Lung (tissue), 12 donors: ENCODE results near the gene VAPA. TPM values are rescaled to one million over a fixed set of nuclear protein-coding genes. Genes with fewer than 3 reads are reported as not detected.

Experiments
- ATAC-seq: fragments of 200-7000 bp; cut with Tn5 transposase; one replicate; pipeline ENCODE4 v1.9.1; 2020; ENCODE audit warnings: moderate number of reproducible peaks; ENCODE audit not compliant: insufficient read depth, low FRiP score
- DNase-seq, 3 donors: peaks; one replicate each; pipeline ENCODE4 v3.0.0-alpha.2; 2013 to 2017
- H3K27ac ChIP-seq, 2 donors: one replicate each; pipeline ENCODE4 v1.5.1; 2013; ENCODE audit warnings: mild to moderate bottlenecking in 2 of 2, moderate library complexity in 2 of 2, control low read depth in 1 of 2, inconsistent platforms in 1 of 2, low read depth in 1 of 2, low read length in 1 of 2
- H3K27me3 ChIP-seq, 3 donors: one replicate each; pipeline ENCODE4 v1.5.1; 2013; ENCODE audit warnings: low read length in 2 of 3; ENCODE audit not compliant: control insufficient read depth in 3 of 3, insufficient read depth in 3 of 3
- H3K36me3 ChIP-seq, 4 donors: one replicate each; pipeline ENCODE4 v1.5.1; 2013; ENCODE audit warnings: low read length in 4 of 4, mild to moderate bottlenecking in 1 of 4, moderate library complexity in 1 of 4; ENCODE audit not compliant: control insufficient read depth in 4 of 4, insufficient read depth in 4 of 4
- H3K4me1 ChIP-seq, 5 donors: one replicate each; pipeline ENCODE4 v1.5.1; 2013; ENCODE audit warnings: low read length in 5 of 5, mild to moderate bottlenecking in 2 of 5, moderate library complexity in 1 of 5; ENCODE audit not compliant: control insufficient read depth in 5 of 5, insufficient read depth in 5 of 5
- H3K4me3 ChIP-seq: one replicate; pipeline ENCODE4 v1.5.1; 2013; ENCODE audit warnings: mild to moderate bottlenecking, control low read depth, moderate library complexity
- H3K9ac ChIP-seq, 2 donors: one replicate each; pipeline ENCODE4 v1.5.1; 2013; ENCODE audit warnings: low read length in 2 of 2, control low read depth in 1 of 2; ENCODE audit not compliant: insufficient read depth in 1 of 2
- H3K9me3 ChIP-seq, 4 donors: one replicate each; pipeline ENCODE4 v1.5.1; 2013; ENCODE audit warnings: low read length in 3 of 4, mild to moderate bottlenecking in 1 of 4, moderate library complexity in 1 of 4; ENCODE audit not compliant: control insufficient read depth in 4 of 4, insufficient read depth in 3 of 4
- WGBS, 2 donors: extraction: QIAGEN DNeasy Blood & Tissue Kit; methylation state at CpG; one replicate each; pipeline ENCODE4 v1.1.7; 2013; 5-methylcytosine and 5-hydroxymethylcytosine counted together
- polyA plus RNA-seq, 2 donors: library from polyadenylated mRNA; stranded (reverse); fragments of 200-250 nt; gene quantifications; one replicate each; pipeline ENCODE4 v1.2.1, GENCODE V29; 2013
- total RNA-seq, 2 donors: library from RNA; depleted of rRNA in 1 of 2; stranded (reverse); fragments of >200 nt in 1 of 2; gene quantifications; one replicate each; pipeline ENCODE4 v1.2.1, GENCODE V29; 2014 to 2021
- TF ChIP-seq, protein P1 (sequence below): IDR thresholded peaks from 2 replicates; pipeline ENCODE4 v1.5.1; 2012; ENCODE audit warnings: mild to moderate bottlenecking; ENCODE audit errors: control extremely low read depth, extremely low read depth
- donor health status: control.
- donor health status: control.
- donor health status: Bipolar disorder and iron deficiency.
- donor health status: healthy.
- donor health status: DM: yes; HTN: yes; CAD: no.

VAPA gene
- total and polyA plus RNA-seq, 4 donors, result 143 to 351 (median 248) TPM

DNA sequence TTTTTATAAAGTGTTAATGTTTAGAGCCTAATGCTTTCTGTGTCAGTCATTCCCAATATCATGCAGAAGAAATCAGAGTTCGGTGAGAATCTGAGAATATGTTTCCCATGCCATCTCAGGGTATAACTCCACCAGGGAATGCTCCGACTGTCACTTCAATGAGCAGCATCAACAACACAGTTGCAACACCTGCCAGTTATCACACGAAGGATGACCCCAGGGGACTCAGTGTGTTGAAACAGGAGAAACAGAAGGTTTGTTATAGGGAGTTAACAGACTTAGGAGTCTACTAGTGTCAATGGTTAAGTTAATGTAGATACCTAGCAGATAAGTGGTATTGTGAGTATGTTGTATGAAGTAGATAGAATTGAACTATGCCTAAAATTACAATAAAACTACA, 31.0 kb downstream of the VAPA start:
- Histone ChIP-seq H3K27me3 (no peaks in the 10 kb centered on the region), H3K4me3 (no peak overlapping the region), H3K9ac (no peak overlapping the region), H3K9me3 (no peaks in the 10 kb centered on the region), H3K36me3 (peaks cover 10 to 32% (median 18%) of the 10 kb centered on the region in 4 donors), H3K4me1 (peaks cover 0 to 2% (median 0%) of the 10 kb centered on the region in 5 donors), H3K27ac (no peak overlapping the region)
- no peak for ATAC-seq
- TF ChIP-seq, protein P1, sequence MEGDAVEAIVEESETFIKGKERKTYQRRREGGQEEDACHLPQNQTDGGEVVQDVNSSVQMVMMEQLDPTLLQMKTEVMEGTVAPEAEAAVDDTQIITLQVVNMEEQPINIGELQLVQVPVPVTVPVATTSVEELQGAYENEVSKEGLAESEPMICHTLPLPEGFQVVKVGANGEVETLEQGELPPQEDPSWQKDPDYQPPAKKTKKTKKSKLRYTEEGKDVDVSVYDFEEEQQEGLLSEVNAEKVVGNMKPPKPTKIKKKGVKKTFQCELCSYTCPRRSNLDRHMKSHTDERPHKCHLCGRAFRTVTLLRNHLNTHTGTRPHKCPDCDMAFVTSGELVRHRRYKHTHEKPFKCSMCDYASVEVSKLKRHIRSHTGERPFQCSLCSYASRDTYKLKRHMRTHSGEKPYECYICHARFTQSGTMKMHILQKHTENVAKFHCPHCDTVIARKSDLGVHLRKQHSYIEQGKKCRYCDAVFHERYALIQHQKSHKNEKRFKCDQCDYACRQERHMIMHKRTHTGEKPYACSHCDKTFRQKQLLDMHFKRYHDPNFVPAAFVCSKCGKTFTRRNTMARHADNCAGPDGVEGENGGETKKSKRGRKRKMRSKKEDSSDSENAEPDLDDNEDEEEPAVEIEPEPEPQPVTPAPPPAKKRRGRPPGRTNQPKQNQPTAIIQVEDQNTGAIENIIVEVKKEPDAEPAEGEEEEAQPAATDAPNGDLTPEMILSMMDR, result no peak
- 77 to 86% methylated on average over 3 of the region's 3 CpGs for WGBS, 2 donors
- DNase-seq, result no peak

DNA sequence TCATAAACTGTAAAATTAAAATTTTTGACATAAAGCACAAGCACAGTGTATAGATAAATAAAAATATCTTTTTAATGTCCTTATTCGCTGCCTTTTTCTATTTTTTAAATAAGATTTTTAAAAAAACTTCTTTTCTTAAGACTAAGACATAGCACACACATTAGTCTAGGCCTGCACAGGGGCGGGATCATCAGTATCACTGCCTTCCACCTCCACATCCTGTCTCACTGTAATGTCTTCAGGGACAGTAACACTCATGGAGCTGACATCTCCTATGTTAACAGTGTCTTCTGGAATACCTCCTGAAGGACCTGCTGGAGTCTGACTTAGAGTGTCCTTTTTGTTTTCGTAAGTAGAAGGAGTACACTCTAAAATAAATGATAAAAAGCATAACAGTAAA, 33.0 kb downstream of the VAPA start:
- TF ChIP-seq, protein P1, result no peak
- peaks cover 0 to 2% (median 0%) of the 10 kb centered on the region in 5 donors for H3K4me1 ChIP-seq
- no peaks in the 10 kb centered on the region for H3K27me3 ChIP-seq
- H3K9ac ChIP-seq, result no peak overlapping the region
- WGBS, 2 donors, result 97 to 98% methylated on average over 3 of the region's 3 CpGs
- no peak overlapping the region for H3K4me3 ChIP-seq
- no peak for DNase-seq
- H3K27ac ChIP-seq, result no peak overlapping the region
- no peaks in the 10 kb centered on the region for H3K9me3 ChIP-seq
- ATAC-seq, result no peak
- H3K36me3 ChIP-seq, result peaks cover 12 to 27% (median 16%) of the 10 kb centered on the region in 4 donors

DNA sequence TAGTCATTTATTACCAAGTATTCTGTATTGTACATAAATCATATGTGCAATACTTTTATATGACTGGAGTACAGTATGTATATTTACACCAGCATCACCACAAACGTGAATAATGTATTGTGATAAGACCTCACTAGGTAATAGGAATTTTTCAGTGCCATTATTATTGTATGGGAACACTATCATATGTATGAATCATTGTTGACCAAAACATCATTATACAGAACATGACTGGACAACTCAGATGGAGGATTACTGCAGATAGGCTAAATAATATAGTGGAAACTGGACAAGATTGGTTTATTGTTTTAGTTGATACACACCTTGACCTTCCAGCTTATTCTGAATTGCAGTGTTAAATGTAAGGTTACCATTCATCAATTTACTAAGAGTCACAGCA, 33.4 kb downstream of the VAPA start:
- H3K4me1 ChIP-seq, result peaks cover 0 to 2% (median 0%) of the 10 kb centered on the region in 5 donors
- DNase-seq, result no peak
- no peak for ATAC-seq
- no peak overlapping the region for H3K4me3 ChIP-seq
- TF ChIP-seq, protein P1, result no peak
- H3K36me3 ChIP-seq, result peaks cover 13 to 26% (median 19%) of the 10 kb centered on the region in 4 donors
- H3K9me3 ChIP-seq, result no peaks in the 10 kb centered on the region
- WGBS, 2 donors, result 66 to 85% methylated on average over 1 of the region's 1 CpG
- H3K9ac ChIP-seq, result no peak overlapping the region
- H3K27ac ChIP-seq, result no peak overlapping the region
- no peaks in the 10 kb centered on the region for H3K27me3 ChIP-seq

DNA sequence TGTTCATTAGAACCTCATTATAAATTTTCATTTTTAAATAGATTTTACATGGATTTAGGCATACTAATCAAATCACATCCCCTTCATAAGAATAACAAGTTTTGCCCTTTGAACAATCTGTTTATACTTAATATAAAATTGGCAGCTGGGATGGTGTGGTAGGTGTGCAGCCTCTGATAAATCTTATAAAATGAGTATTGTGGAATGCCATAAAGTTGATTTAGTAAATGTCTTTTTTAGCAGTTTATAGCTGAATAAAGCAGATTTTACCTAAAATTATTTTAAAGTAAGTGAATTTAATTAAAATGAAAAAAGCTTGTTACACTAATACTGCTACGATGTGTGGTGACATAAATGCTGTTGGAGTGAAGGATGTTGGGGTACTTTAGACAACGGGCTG, 35.5 kb downstream of the VAPA start:
- DNase-seq (no peak), ATAC-seq (no peak)
- no peak overlapping the region for H3K4me3 ChIP-seq
- no peaks in the 10 kb centered on the region for H3K9me3 ChIP-seq
- H3K27me3 ChIP-seq, result no peaks in the 10 kb centered on the region
- WGBS, 2 donors, result 90 to 99% methylated on average over 2 of the region's 2 CpGs
- H3K9ac ChIP-seq, result no peak overlapping the region
- no peak overlapping the region for H3K27ac ChIP-seq
- TF ChIP-seq, protein P1, result no peak
- H3K36me3 ChIP-seq, result peaks cover 12 to 30% (median 20%) of the 10 kb centered on the region in 4 donors
- H3K4me1 ChIP-seq, result peaks cover 0 to 4% (median 0%) of the 10 kb centered on the region in 5 donors
